Smooth muscle cell (in vitro differentiated cells): ENCODE data around the gene WWOX. TPM values are rescaled to one million over a fixed set of nuclear protein-coding genes. Genes with fewer than 3 reads are reported as not detected.

ENCODE experiments used
- DNase-seq: peaks from one replicate; lab custom pipeline; 2025; ENCODE audit not compliant: unreplicated experiment; lab: John Stamatoyannopoulos, UW
- H2AFZ ChIP-seq: fragments of 200-600 bp; sonication (generic); 2 replicates; pipeline ENCODE4 v1.6.0; 2016; ENCODE audit warnings: antibody characterized with exemption, low read depth, mild to moderate bottlenecking
- H3F3A ChIP-seq: fragments of 200-600 bp; sonication (generic); 2 replicates; pipeline ENCODE4 v1.6.0; 2017; ENCODE audit warnings: antibody characterized with exemption, low read depth
- H3K27ac ChIP-seq: fragments of 200-600 bp; sonication (generic); 2 replicates; pipeline ENCODE4 v1.5.1; 2016; ENCODE audit warnings: low read depth, mild to moderate bottlenecking
- H3K27me3 ChIP-seq: fragments of 200-600 bp; sonication (generic); 2 replicates; pipeline ENCODE4 v1.6.1; 2016; ENCODE audit warnings: low read depth, mild to moderate bottlenecking
- H3K36me3 ChIP-seq: fragments of 200-600 bp; sonication (generic); 2 replicates; pipeline ENCODE4 v1.5.1; 2016; ENCODE audit warnings: low read depth
- H3K4me1 ChIP-seq: fragments of 200-600 bp; sonication (generic); 2 replicates; pipeline ENCODE4 v1.5.1; 2016; ENCODE audit warnings: low read depth
- H3K4me2 ChIP-seq: fragments of 200-600 bp; sonication (generic); 2 replicates; pipeline ENCODE4 v1.6.0; 2016; ENCODE audit warnings: mild to moderate bottlenecking
- H3K4me3 ChIP-seq: fragments of 200-600 bp; sonication (generic); 2 replicates; pipeline ENCODE4 v1.5.1; 2016; ENCODE audit warnings: mild to moderate bottlenecking
- H3K79me2 ChIP-seq: fragments of 200-600 bp; sonication (generic); 2 replicates; pipeline ENCODE4 v1.6.0; 2016; ENCODE audit warnings: low read depth, mild to moderate bottlenecking
- H3K9ac ChIP-seq: fragments of 200-600 bp; sonication (generic); 2 replicates; pipeline ENCODE4 v1.6.0; 2016; ENCODE audit warnings: low read depth
- H3K9me3 ChIP-seq: fragments of 200-600 bp; sonication (generic); replicated peaks from 2 replicates; pipeline ENCODE4 v1.5.1; 2016; ENCODE audit warnings: low read depth
- H4K20me1 ChIP-seq: fragments of 200-600 bp; sonication (generic); 2 replicates; pipeline ENCODE4 v1.6.0; 2016; ENCODE audit warnings: low read depth
- WGBS: methylation state at CpG from one replicate; pipeline ENCODE4 v1.1.7; 2016; ENCODE audit warnings: low lambda C conversion rate; 5-methylcytosine and 5-hydroxymethylcytosine counted together
- polyA plus RNA-seq: library from polyadenylated mRNA; unstranded; fragments of >200 nt; fragmentation: Nextera tagmentation; extraction: Ambion mirVana; gene quantifications from 2 replicates; pipeline ENCODE4 v1.2.1, GENCODE V29; 2016
- total RNA-seq: library from RNA; depleted of rRNA; stranded (reverse); fragments of >200 nt; gene quantifications from 2 replicates; pipeline ENCODE4 v1.2.3, GENCODE V29; 2014
- TF ChIP-seq, protein P1 (sequence below): fragments of 200-600 bp; sonication (generic); IDR thresholded peaks from 2 replicates; pipeline ENCODE4 v1.5.1; 2017; ENCODE audit warnings: borderline replicate concordance, mild to moderate bottlenecking, antibody characterized with exemption; ENCODE audit not compliant: insufficient read depth, poor library complexity, severe bottlenecking

The WWOX gene
- total and polyA plus RNA-seq, 2 experiments from 2014 or later = 7.5 to 14.0 TPM

DNA sequence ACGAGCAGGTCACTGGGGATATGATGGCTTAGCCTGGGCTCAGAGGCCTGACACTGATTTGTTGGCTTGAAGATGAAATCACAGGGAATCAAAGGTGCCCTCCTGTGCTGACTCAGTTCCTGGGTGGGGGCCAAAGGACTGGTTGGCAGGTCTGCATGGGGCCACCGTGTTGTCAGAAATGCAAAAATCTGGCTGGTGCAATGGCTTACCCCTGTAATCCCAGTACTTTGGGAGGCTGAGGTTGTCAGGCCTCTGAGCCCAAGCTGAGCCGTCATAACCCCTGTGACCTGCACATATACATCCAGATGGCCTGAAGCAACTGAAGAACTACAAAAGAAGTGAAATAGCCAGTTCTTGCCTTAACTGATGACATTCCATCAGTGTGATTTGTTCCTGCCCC is 314.2 kb downstream of the WWOX start:
- Histone ChIP-seq H3K27ac (no peak overlapping the region), H3F3A (no peaks in the 10 kb centered on the region), H3K4me1 (no peaks in the 10 kb centered on the region), H2AFZ (no peak overlapping the region), H3K36me3 (no peaks in the 10 kb centered on the region), H4K20me1 (no peaks in the 10 kb centered on the region), H3K9ac (no peak overlapping the region), H3K4me2 (no peak overlapping the region), H3K9me3 (no peaks in the 10 kb centered on the region), H3K4me3 (no peak overlapping the region), H3K79me2 (no peaks in the 10 kb centered on the region), H3K27me3 (no peaks in the 10 kb centered on the region)
- DNase-seq = no peak
- TF ChIP-seq, protein P1, sequence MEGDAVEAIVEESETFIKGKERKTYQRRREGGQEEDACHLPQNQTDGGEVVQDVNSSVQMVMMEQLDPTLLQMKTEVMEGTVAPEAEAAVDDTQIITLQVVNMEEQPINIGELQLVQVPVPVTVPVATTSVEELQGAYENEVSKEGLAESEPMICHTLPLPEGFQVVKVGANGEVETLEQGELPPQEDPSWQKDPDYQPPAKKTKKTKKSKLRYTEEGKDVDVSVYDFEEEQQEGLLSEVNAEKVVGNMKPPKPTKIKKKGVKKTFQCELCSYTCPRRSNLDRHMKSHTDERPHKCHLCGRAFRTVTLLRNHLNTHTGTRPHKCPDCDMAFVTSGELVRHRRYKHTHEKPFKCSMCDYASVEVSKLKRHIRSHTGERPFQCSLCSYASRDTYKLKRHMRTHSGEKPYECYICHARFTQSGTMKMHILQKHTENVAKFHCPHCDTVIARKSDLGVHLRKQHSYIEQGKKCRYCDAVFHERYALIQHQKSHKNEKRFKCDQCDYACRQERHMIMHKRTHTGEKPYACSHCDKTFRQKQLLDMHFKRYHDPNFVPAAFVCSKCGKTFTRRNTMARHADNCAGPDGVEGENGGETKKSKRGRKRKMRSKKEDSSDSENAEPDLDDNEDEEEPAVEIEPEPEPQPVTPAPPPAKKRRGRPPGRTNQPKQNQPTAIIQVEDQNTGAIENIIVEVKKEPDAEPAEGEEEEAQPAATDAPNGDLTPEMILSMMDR = no peak
- WGBS = 90% methylated on average over 3 of the region's 3 CpGs

DNA sequence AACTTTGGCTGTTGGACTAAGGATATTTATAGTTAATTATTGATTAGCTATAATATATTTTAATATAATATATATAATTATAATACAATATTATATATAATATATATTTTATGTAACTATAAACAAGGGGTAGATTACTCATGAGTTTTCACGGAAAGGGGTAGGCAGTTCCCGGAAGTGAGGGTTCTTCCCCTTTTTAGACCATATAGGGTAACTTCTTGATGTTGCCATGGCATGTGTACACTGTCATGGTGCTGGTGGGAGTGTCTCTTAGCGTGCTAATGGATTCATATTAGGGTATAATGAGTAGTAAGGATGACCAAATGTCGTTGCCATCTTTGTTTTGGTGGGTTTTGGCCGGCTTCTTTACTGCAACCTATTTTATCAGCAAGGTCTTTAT is 315.6 kb downstream of the WWOX start:
- H3K9ac ChIP-seq = no peak overlapping the region
- WGBS = 95% methylated on average over 5 of the region's 5 CpGs
- H3K27me3 ChIP-seq = no peaks in the 10 kb centered on the region
- H3K4me2 ChIP-seq = no peak overlapping the region
- TF ChIP-seq, protein P1 = no peak
- H3K9me3 ChIP-seq = no peaks in the 10 kb centered on the region
- H4K20me1 ChIP-seq = no peaks in the 10 kb centered on the region
- no peak for DNase-seq
- no peak overlapping the region for H3K4me3 ChIP-seq
- H2AFZ ChIP-seq = no peak overlapping the region
- H3F3A ChIP-seq = no peaks in the 10 kb centered on the region
- no peaks in the 10 kb centered on the region for H3K79me2 ChIP-seq
- H3K36me3 ChIP-seq = no peaks in the 10 kb centered on the region
- H3K27ac ChIP-seq = no peak overlapping the region
- no peaks in the 10 kb centered on the region for H3K4me1 ChIP-seq

DNA sequence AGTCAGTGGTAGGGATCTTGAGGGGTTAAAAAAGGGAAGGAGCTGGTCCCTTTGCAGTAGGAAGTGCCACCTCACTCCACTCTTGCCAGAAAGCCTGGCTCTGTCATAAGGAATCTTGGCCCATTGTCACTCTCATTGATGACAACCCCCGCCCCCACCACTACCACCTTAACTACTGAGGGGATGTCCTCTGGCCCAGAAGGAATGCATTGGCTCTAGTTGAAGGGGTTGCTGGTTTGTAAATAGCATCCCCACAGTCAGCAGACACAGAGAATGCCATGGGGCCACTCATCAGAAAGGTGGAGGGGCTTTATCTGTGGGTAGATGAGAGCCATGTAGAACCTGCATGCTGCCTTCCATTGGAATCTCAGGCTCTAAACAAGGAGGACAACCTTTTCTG is 316.2 kb downstream of the WWOX start:
- Histone ChIP-seq H3K4me2 (no peak overlapping the region), H3K27ac (no peak overlapping the region), H3K27me3 (no peaks in the 10 kb centered on the region), H4K20me1 (no peaks in the 10 kb centered on the region), H3K9ac (no peak overlapping the region), H3K79me2 (no peaks in the 10 kb centered on the region), H3K36me3 (no peaks in the 10 kb centered on the region), H3K4me3 (no peak overlapping the region), H2AFZ (no peak overlapping the region), H3K4me1 (peaks cover under 1% of the 10 kb centered on the region), H3F3A (no peaks in the 10 kb centered on the region), H3K9me3 (no peaks in the 10 kb centered on the region)
- no peak for DNase-seq
- TF ChIP-seq, protein P1 = no peak
- 100% methylated on average over 1 of the region's 1 CpG for WGBS

DNA sequence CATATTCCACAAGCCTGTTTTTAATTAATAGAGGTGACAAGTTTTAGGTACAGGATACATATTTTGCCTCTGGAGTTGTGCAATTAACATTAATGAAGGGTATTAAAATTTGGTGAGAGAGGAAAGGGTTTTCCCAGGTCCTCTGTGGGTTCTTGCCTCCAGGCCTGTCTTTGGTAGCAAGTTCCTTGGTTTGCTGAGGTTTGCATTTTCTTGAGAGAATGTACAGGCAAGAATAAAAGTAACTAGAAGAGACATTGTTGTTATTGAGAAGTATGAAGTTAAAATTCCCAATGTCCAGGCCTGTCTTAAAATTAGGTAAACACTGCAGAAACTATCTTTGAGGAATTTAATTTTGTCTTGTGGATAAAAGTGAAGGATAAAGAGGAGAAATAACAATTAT is 316.9 kb downstream of the WWOX start:
- H3K9me3 ChIP-seq = no peaks in the 10 kb centered on the region
- H3K4me2 ChIP-seq = no peak overlapping the region
- no peaks in the 10 kb centered on the region for H3F3A ChIP-seq
- H3K79me2 ChIP-seq = no peaks in the 10 kb centered on the region
- H3K27me3 ChIP-seq = no peaks in the 10 kb centered on the region
- no peaks in the 10 kb centered on the region for H4K20me1 ChIP-seq
- no peaks in the 10 kb centered on the region for H3K36me3 ChIP-seq
- H3K27ac ChIP-seq = no peak overlapping the region
- no peak for DNase-seq
- no peak overlapping the region for H2AFZ ChIP-seq
- TF ChIP-seq, protein P1 = no peak
- no peak overlapping the region for H3K9ac ChIP-seq
- peaks cover 8% of the 10 kb centered on the region for H3K4me1 ChIP-seq
- H3K4me3 ChIP-seq = no peak overlapping the region
